HUES64 (cell line): ENCODE measurements around the gene ERFL.
"Not testable (repeated sequence)": the region's sequence is repeated elsewhere in the genome, so short reads cannot be mapped to it uniquely, and the experiment has no call there.

Experiments
- H3K27ac ChIP-seq: 2 replicates; pipeline ENCODE4 v1.7.0; 2013; ENCODE audit warnings: low read depth, low read length, inconsistent platforms
- H3K27me3 ChIP-seq: 2 replicates; pipeline ENCODE4 v1.6.1; 2013; ENCODE audit warnings: mild to moderate bottlenecking, low read length; ENCODE audit not compliant: insufficient read depth
- H3K36me3 ChIP-seq: 2 replicates; pipeline ENCODE4 v1.6.1; 2013; ENCODE audit warnings: mild to moderate bottlenecking, low read length; ENCODE audit not compliant: insufficient read depth
- H3K4me1 ChIP-seq: 2 replicates; pipeline ENCODE4 v1.6.1; 2013; ENCODE audit warnings: mild to moderate bottlenecking, low read length, moderate library complexity; ENCODE audit not compliant: insufficient read depth
- H3K4me3 ChIP-seq: 2 replicates; pipeline ENCODE4 v1.5.1; 2013; ENCODE audit warnings: mild to moderate bottlenecking, low read length, moderate library complexity
- H3K9ac ChIP-seq: 2 replicates; pipeline ENCODE4 v1.6.1; 2013; ENCODE audit warnings: mild to moderate bottlenecking, low read depth, low read length
- H3K9me3 ChIP-seq: 2 replicates; pipeline ENCODE4 v1.6.1; 2013; ENCODE audit warnings: low read depth, low read length; ENCODE audit not compliant: insufficient read depth
- WGBS: fragments of 150-250, 120-280 bp; methylation state at CpG from one replicate; pipeline ENCODE4 v1.1.7; 2013; ENCODE audit warnings: missing lambda C conversion rate; 5-methylcytosine and 5-hydroxymethylcytosine counted together

ERFL gene

DNA sequence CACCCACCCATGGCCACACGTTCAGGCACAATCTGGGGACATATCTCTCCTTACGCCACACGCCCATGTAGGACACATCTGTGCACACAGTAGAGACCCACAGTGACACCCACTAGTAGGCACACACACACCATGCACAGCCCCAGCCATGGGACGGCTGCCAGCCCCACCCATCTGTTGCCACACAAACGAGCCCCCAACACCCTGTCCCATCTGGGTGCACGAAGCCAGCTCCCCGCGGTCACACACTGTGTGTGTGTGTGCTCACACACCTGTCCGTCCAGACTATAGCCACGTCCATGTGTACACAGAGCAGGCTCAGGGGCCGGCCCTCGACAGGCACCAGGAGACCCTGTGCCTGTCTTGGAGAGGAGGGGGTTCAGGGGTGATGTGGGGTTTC, 10.6 kb downstream of the ERFL start:
- Histone ChIP-seq H3K4me1 (0 out of 2 replicates have a peak, but pooled peaks cover 4% of the 10 kb centered on the region), H3K4me3 (no peak overlapping the region), H3K9ac (no peak overlapping the region), H3K27ac (no peak overlapping the region), H3K9me3 (no peaks in the 10 kb centered on the region), H3K36me3 (no peaks in the 10 kb centered on the region), H3K27me3 (peaks cover 100% of the 10 kb centered on the region)
- 80% methylated on average over 12 of the region's 12 CpGs for WGBS

DNA sequence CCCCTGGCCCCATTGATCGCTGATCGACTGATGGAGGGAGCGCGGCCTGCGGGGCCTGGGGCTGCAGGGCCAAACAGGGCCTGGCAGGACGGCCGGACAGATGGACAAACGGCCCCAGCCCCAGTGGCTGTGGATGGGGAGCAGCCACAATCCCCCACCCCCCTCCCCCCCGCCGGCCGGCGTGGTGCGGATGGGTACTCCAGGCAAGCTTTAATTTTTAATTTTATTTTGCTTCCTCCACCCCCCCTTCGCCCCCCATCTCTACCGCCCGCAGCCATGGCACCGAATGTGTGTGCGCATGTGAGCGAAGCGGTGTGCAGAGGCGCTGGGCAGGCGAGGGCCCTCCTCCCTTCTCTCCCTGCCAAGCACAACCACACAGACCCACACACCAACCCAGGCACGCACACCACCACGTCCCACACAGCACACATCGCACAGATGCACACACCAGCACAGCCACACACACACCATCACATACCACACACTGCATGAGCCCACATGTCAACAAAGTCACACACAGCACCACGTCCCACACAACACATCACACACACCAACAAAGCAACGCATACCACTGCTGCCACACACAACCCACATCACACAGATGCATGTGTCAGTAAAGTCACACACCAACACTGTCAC, 12.4 kb downstream of the ERFL start:
- no peaks in the 10 kb centered on the region for H3K36me3 ChIP-seq
- 57% methylated on average over 22 of the region's 27 CpGs for WGBS
- no peaks in the 10 kb centered on the region for H3K9me3 ChIP-seq
- no peak overlapping the region for H3K9ac ChIP-seq
- no peak overlapping the region for H3K27ac ChIP-seq
- H3K27me3 ChIP-seq: peaks cover 100% of the 10 kb centered on the region
- H3K4me3 ChIP-seq: no peak overlapping the region
- peaks cover 4% of the 10 kb centered on the region; the same call in 1 of the 2 replicates for H3K4me1 ChIP-seq

DNA sequence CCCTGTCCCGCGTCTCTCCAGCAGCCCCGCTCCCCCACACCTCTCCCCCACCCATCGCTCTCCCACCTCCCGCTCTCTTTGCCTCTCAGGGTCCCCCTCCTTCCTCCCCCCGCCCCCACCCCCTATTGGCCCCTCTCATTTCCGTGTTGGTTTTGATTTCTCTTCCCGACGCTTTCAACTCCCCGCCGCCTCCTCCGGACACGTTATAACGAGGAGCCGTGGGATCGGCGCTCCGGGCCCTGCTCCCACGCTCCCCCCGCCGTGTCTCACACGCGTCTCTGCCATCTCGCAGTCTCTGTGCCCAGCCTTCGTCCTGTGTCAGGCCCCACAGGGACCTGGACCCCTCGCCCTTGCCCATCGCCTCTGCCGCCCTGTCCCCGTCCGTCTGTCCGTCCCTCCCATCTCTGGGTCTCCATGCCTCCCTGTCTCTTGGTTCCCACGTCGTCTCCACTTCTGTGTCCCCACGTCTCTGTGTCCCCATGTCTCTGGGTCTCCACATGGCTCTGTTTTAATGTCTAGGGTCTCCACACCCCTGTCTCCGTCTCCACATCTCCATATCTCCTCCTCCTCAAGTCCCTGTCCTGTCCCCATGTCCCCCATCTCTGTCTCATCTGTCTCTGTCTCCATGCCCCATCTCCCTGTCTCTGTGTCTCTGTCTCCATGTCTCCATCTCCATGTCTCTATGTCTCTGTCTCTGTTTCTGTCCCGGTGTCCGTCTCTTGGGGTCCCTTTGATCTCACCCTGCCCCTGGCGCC, 13.1 kb downstream of the ERFL start:
- Histone ChIP-seq H3K27ac (no peak overlapping the region), H3K9ac (no peak overlapping the region)
- 11% methylated on average over 37 of the region's 38 CpGs for WGBS

DNA sequence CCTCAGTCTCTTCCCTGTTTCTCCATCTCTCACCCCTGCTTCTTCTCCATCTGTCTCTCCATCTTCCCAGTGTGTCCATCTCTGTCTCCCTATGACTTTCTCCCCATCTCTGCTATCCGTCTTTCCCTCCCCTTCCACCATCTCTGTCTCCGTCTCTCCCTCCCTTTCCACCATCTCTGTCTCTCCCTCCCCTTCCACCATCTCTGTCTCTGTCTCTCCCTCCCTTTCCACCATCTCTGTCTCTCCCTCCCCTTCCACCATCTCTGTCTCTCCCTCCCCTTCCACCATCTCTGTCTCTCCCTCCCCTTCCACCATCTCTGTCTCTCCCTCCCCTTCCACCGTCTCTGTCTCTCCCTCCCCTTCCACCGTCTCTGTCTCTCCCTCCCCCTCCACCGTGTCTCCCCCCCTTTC, 13.8 kb downstream of the ERFL start:
- H3K4me1 ChIP-seq, H3K9ac ChIP-seq, H3K36me3 ChIP-seq, H3K9me3 ChIP-seq, H3K4me3 ChIP-seq, H3K27ac ChIP-seq: not testable (repeated sequence)
- 3% methylated on average over 2 of the region's 5 CpGs for WGBS
- H3K27me3 ChIP-seq: peaks cover 100% of the 10 kb centered on the region

More for the DNA sequence above, 13.1 kb downstream of the ERFL start:
- Histone ChIP-seq H3K4me1 (peaks cover 4% of the 10 kb centered on the region; the same call in 1 of the 2 replicates), H3K4me3 (no peak overlapping the region), H3K36me3 (no peaks in the 10 kb centered on the region), H3K27me3 (peaks cover 100% of the 10 kb centered on the region), H3K9me3 (no peaks in the 10 kb centered on the region)

DNA sequence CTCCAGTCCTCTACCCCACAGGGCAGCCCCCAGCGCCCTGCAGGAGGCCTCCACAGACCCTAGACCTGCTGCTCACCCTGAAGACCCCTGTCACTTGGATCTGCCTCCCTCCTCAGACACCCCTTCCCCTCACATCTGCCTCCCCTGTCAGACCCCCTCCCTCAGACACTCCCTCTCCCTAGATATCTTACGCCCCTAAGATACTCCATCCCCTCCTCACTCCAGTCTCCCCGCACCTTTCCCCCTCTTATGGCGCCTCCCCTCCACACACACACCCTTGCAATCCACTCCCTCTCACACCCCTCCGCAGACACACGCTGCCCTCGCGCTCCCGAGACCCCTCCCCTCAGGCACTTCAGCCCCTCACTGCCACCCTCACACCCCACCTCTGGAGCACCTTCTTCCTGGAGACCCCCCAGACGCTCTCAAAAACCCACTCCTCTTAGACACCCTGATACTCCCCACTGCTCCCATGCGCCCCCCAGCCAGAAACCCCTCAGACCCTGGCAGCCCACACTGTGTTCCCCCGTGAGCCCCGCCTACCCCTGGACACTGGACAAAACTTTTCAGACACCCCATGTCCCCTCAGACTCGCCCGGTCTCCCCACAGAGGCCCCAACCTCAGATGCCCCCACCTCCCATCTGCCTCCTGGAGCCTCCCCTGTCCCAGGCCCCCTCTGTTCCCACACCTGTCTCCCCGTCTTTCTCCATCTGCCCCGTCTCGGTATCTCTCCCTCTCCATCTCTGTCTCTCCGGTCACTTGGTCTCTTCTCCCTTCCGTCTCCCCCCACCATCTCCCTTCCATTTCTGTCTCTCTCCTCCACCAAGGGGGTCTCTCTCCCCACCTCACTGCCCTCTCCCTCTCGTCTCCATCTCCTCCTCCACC, 14.5 kb downstream of the ERFL start:
- peaks cover 4% of the 10 kb centered on the region; the same call in 1 of the 2 replicates for H3K4me1 ChIP-seq
- WGBS: 15% methylated on average over 21 of the region's 21 CpGs
- H3K36me3 ChIP-seq: no peaks in the 10 kb centered on the region
- no peak overlapping the region; the same call in 1 of the 2 replicates for H3K4me3 ChIP-seq
- H3K27me3 ChIP-seq: peaks cover 98% of the 10 kb centered on the region
- H3K27ac ChIP-seq: no peak overlapping the region
- no peak overlapping the region for H3K9ac ChIP-seq
- no peaks in the 10 kb centered on the region for H3K9me3 ChIP-seq

DNA sequence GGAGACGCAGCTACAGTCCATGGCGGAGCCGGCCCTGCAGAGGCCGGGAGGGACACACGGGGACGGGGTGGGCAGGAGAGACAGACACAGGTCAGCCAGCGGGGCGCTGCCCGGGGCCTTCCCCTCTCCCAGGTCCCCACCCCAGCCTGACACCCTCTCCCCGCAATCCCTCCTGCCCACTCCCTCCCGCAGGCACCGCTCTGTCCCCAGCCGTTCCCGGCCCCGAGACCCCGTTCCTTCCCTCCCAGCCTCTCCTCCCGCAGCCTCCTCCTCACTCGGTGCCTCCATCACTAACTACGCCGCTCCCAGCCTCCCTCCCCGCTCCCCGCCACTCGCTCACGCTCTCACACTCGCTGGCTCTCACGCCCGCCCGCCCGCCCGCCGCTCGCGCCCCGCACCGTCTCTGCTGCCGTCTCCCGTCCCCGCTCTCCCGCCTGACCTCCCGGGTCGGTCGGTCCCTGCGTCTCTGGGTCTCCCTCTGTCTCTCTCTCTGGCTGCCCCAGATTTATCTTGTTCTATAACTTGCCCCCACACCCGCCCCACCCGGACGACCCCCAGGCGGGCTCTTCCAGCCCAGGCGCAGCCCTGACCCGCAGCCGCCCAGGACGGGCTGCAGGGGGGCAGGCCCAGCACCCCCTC, 15.2 kb downstream of the ERFL start:
- no peak overlapping the region for H3K27ac ChIP-seq
- H3K9ac ChIP-seq: no peak overlapping the region
- peak overlapping the region; percentile 45 for H3K4me3 ChIP-seq
- H3K27me3 ChIP-seq: peaks cover 93% of the 10 kb centered on the region
- H3K36me3 ChIP-seq: no peaks in the 10 kb centered on the region
- WGBS: 1% methylated on average over 48 of the region's 51 CpGs
- H3K9me3 ChIP-seq: no peaks in the 10 kb centered on the region
- peaks cover 4% of the 10 kb centered on the region; the same call in 1 of the 2 replicates for H3K4me1 ChIP-seq

DNA sequence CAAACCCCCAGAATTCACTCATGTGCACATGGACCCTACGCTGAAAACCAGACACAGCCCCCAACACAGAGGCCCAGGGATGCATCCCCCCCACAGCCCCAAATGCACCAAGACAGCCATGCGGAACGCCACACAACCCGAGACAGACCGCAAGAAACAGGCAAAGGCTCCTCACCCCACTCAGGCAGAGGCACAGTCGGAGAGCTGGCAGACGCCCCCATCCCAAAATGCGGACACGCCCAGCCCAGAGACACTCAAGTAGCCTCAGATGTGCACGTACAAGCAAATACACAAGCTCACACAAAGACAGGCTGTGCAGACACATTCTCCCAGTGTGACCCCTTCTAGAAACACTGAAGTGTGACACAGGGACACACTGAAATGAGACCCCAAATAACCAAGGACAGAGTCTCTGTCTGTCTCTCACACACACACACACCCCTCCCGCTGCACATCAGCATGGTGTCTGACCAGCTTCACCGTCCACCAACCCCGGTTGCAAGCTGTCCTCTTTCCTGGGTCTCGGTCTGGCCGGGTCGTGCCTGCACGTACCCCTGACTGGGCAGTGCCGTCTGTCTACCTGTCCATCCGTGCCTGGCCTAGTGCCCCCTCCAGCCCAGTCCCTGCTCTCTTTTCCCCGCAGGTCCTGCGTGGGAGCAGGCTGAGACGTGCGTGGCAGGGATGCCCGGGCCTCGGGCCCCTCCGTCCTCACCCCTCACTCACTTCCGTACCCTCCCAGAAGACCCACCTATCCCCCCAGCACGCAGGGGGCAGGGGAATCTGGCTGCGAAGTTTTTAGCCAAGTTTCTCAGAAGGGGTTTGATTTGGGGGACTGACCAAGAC, 16.1 kb downstream of the ERFL start:
- Histone ChIP-seq H3K4me3 (peak overlapping the region; percentile 27; the same call in 1 of the 2 replicates), H3K27me3 (peaks cover 84% of the 10 kb centered on the region), H3K4me1 (peaks cover 4% of the 10 kb centered on the region; the same call in 1 of the 2 replicates), H3K9me3 (no peaks in the 10 kb centered on the region), H3K27ac (no peak overlapping the region), H3K36me3 (no peaks in the 10 kb centered on the region), H3K9ac (no peak overlapping the region)
- WGBS: 19% methylated on average over 29 of the region's 29 CpGs

DNA sequence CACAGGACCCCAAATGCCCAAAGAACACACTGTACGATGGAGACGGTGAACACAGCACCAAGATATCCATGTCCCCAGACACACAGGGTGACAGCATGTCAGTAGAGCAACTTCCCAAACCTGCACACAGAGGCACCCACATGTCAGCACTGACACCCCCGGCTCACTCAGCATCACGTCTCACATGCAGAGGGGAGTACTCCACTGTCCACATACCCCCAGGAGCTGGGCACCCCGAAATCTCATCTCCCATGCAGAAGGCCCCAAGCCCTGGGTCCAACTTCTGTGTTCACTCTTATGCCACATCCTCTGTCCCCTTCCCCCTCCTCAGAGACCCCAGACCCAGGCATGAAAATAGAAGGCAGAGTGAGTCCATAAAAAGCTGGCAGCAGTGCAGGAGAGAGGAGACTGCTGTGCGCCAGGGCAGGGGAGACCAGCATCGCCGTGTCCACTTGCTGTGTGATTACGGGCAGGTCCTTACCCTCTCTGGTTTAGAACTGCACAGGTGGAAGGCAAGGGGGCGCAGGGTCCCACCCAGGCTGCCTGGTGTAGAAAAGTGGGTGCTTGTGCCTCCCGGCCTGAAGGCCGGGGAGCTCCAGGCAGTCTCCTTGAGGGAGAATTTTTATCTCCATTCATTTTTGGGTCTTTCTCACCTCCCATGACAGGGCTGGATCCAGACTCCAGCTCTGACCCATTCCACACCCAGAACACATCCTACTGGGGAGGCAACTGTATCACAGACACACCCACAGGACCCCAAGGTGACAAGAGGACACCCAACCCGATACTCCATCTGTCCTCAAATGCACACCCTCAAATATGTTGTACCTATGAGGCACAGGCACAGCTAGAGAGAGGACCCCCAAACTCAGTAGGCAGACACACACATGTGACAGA, 17.0 kb downstream of the ERFL start:
- 85% methylated on average over 13 of the region's 13 CpGs for WGBS
- H3K27ac ChIP-seq: no peak overlapping the region
- peaks cover 75% of the 10 kb centered on the region for H3K27me3 ChIP-seq
- H3K4me3 ChIP-seq: no peak overlapping the region
- no peaks in the 10 kb centered on the region for H3K9me3 ChIP-seq
- H3K4me1 ChIP-seq: peaks cover 4% of the 10 kb centered on the region; the same call in 1 of the 2 replicates
- H3K36me3 ChIP-seq: no peaks in the 10 kb centered on the region
- no peak overlapping the region for H3K9ac ChIP-seq

DNA sequence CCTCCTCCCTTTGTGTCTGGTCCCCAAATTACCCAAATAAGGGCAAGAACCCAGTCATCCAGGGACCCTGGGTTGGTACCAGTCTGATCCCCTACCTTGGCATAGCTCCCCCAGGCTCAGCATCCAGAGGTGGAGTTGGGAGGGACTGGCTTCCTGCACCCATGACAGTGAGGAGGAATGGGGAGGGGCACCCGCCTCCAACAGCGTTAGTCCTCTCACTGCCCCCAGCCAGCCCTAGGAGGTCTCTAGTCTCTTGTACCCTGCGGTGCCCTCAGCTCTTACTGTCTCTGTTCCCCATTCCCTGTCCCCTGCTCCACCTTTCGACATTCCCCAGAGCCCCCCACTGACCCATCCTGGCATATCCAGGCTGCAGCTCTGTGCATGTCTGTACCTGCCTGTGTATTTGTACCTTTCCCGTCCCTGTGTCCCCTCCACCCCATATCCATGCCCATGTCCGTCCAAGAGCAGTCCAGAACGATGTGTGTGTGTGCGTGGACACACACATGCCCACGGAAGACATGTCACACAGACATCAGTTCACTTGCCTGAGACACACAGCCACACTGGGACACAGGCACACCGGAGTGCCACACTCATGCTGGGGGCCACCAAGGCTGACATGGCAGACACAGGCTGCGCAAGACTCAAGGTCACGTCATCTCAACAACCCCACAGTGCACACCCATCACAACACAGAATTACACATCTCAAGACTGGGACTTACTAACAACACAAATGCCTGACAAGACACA, 17.8 kb downstream of the ERFL start:
- Histone ChIP-seq H3K4me3 (no peak overlapping the region), H3K27ac (no peak overlapping the region), H3K9me3 (no peaks in the 10 kb centered on the region), H3K36me3 (peaks cover 3% of the 10 kb centered on the region; the same call in 1 of the 2 replicates), H3K27me3 (peaks cover 67% of the 10 kb centered on the region), H3K9ac (no peak overlapping the region), H3K4me1 (peaks cover 4% of the 10 kb centered on the region; the same call in 1 of the 2 replicates)
- 77% methylated on average over 12 of the region's 12 CpGs for WGBS
